Activated CD8-positive, alpha-beta T cell treated with anti-CD3 and anti-CD28 coated beads for 36 hours (primary cell): ENCODE results near the gene LRRC14B. TPM values are rescaled to one million over a fixed set of nuclear protein-coding genes. Genes with fewer than 3 reads are reported as not detected.

Experiments
- ATAC-seq: fragments of 200-7000 bp; cut with Tn5 transposase; one replicate; pipeline ENCODE4 v1.10.0; 2021; ENCODE audit warnings: mild to moderate bottlenecking, moderate library complexity
- CTCF ChIA-PET: fragments of 350-600 bp; sonication (Branson Sonifier 250); formaldehyde crosslinking; loops from one replicate; lab custom pipeline; 2021; ENCODE audit warnings: antibody characterized with exemption; lab: Charles Lee
- POLR2A ChIA-PET: fragments of 350-600 bp; sonication (Branson Sonifier 250); formaldehyde crosslinking; loops from one replicate; lab custom pipeline; 2021; ENCODE audit warnings: antibody characterized with exemption; lab: Charles Lee
- DNase-seq: peaks from one replicate; pipeline ENCODE4 v3.0.0-alpha.2; 2020
- H3K27ac Mint-ChIP-seq: one replicate; pipeline ENCODE4 v1.8.0; 2021; ENCODE audit warnings: mild to moderate bottlenecking, mixed read lengths
- H3K27me3 Mint-ChIP-seq: one replicate; pipeline ENCODE4 v1.8.0; 2021; ENCODE audit warnings: mixed read lengths
- H3K36me3 Mint-ChIP-seq: one replicate; pipeline ENCODE4 v1.8.0; 2021; ENCODE audit warnings: low read depth, mixed read lengths
- H3K4me1 Mint-ChIP-seq: one replicate; pipeline ENCODE4 v1.8.0; 2021; ENCODE audit warnings: low read depth, mixed read lengths
- H3K4me3 Mint-ChIP-seq: one replicate; pipeline ENCODE4 v1.8.0; 2021; ENCODE audit warnings: mild to moderate bottlenecking, moderate library complexity, mixed read lengths
- H3K9me3 Mint-ChIP-seq: one replicate; pipeline ENCODE4 v1.8.0; 2021; ENCODE audit warnings: mixed read lengths
- CTCF ChIP-seq: fragments of 200-600 bp; IDR thresholded peaks from one replicate; pipeline ENCODE4 v1.8.0; 2022; ENCODE audit warnings: antibody characterized with exemption, mild to moderate bottlenecking
- intact Hi-C: fragments of 100-400 bp; cut with micrococcal nuclease; formaldehyde crosslinking; loops from one replicate; pipeline ENCODE4 v1.10.0; 2022
- total RNA-seq, 2 experiments: library from RNA; stranded (reverse); gene quantifications; one replicate each; pipeline ENCODE4 v1.2.3, GENCODE V29; 2021

LRRC14B gene
- total RNA-seq, 2 experiments from 2014 or later: 0.16 TPM; not detected in 1

- H3K9me3 Mint-ChIP-seq: no peaks in the 10 kb centered on the region
- H3K27ac Mint-ChIP-seq: no peak overlapping the region
- no peak for ATAC-seq
- no peaks in the 10 kb centered on the region for H3K27me3 Mint-ChIP-seq
- H3K4me1 Mint-ChIP-seq: no peaks in the 10 kb centered on the region
- intact Hi-C loops: no loop called here
- no peaks in the 10 kb centered on the region for H3K36me3 Mint-ChIP-seq
- no peak for DNase-seq
- no peak for TF ChIP-seq CTCF
- ChIA-PET POLR2A (no interaction called here), CTCF (no interaction called here)
- H3K4me3 Mint-ChIP-seq: no peak overlapping the region
These were observed 10.1 kb upstream of the LRRC14B start for GRCh38 chr5:181160-181559.

- Mint-ChIP-seq H3K4me1 (no peaks in the 10 kb centered on the region), H3K27me3 (no peaks in the 10 kb centered on the region), H3K4me3 (no peak overlapping the region), H3K36me3 (no peaks in the 10 kb centered on the region), H3K9me3 (no peaks in the 10 kb centered on the region), H3K27ac (no peak overlapping the region)
- intact Hi-C loops: no loop called here
- TF ChIP-seq CTCF: no peak
- no peak for ATAC-seq
- no peak for DNase-seq
- ChIA-PET POLR2A (no interaction called here), CTCF (no interaction called here)
These were observed 9.7 kb upstream of the LRRC14B start for GRCh38 chr5:181566-181965.

GRCh38 chr5:182126-182525 is 9.2 kb upstream of the LRRC14B start:
- no peaks in the 10 kb centered on the region for H3K4me1 Mint-ChIP-seq
- ChIA-PET POLR2A (no interaction called here), CTCF (no interaction called here)
- H3K27me3 Mint-ChIP-seq: no peaks in the 10 kb centered on the region
- H3K27ac Mint-ChIP-seq: no peak overlapping the region
- DNase-seq (no peak), ATAC-seq (no peak)
- intact Hi-C loops: no loop called here
- H3K9me3 Mint-ChIP-seq: no peaks in the 10 kb centered on the region
- no peak for TF ChIP-seq CTCF
- H3K36me3 Mint-ChIP-seq: no peaks in the 10 kb centered on the region
- no peak overlapping the region for H3K4me3 Mint-ChIP-seq

GRCh38 chr5:184471-184870 is 6.8 kb upstream of the LRRC14B start:
- Mint-ChIP-seq H3K27me3 (no peaks in the 10 kb centered on the region), H3K9me3 (no peaks in the 10 kb centered on the region), H3K36me3 (no peaks in the 10 kb centered on the region), H3K4me3 (no peak overlapping the region), H3K4me1 (peaks cover 8% of the 10 kb centered on the region), H3K27ac (no peak overlapping the region)
- ChIA-PET CTCF (no interaction called here), POLR2A (no interaction called here)
- no peak for TF ChIP-seq CTCF
- ATAC-seq (no peak), DNase-seq (no peak)
- intact Hi-C loops: no loop called here

GRCh38 chr5:185095-186070 is 5.9 kb upstream of the LRRC14B start:
- no peaks in the 10 kb centered on the region for H3K36me3 Mint-ChIP-seq
- no peak overlapping the region for H3K27ac Mint-ChIP-seq
- no peaks in the 10 kb centered on the region for H3K9me3 Mint-ChIP-seq
- POLR2A ChIA-PET: no interaction called here
- intact Hi-C loops: no loop called here
- peaks cover 11% of the 10 kb centered on the region for H3K4me1 Mint-ChIP-seq
- CTCF ChIA-PET: no interaction called here
- no peak for TF ChIP-seq CTCF
- H3K27me3 Mint-ChIP-seq: no peaks in the 10 kb centered on the region
- ATAC-seq: no peak
- H3K4me3 Mint-ChIP-seq: no peak overlapping the region
- DNase-seq: no peak
